ENCODE results near the gene PALMD. TPM values are rescaled to one million over a fixed set of nuclear protein-coding genes. Genes with fewer than 3 reads are reported as not detected.

The PALMD gene
- total RNA-seq, 1 donor from 2014 or later, result 123 TPM

DNA sequence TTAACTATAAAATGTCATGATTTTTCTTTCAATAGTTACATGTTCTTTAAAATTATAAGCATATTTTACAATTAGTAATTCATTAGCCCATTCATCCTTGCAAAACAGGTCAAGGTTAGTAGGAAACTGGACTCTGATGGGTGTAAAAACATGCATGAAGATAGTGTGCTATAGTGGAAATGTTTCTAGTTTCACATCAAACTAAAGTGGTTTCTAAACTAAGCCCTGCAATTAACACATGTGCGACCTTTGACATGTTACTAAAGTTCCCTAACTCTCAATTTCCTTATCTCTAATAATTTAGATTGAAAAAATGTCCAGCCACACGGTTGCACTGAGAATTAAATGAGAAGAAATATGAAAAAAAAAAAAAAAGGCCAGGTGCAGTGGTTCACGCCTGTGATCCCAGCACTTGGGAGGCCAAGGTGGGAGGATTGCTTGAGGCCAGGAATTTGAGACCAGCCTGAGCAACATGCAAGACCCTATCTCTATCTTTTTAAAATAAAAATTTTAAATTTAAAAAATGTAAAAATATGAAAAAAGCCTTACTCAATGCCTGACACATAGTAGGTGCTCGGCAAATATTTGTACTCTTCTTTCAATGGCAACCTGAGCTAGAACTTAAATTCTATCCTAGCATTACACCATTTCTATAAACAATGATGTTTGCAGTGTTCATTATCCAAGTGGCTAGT is 44.1 kb upstream of the PALMD start:
- TF ChIP-seq, protein P1, sequence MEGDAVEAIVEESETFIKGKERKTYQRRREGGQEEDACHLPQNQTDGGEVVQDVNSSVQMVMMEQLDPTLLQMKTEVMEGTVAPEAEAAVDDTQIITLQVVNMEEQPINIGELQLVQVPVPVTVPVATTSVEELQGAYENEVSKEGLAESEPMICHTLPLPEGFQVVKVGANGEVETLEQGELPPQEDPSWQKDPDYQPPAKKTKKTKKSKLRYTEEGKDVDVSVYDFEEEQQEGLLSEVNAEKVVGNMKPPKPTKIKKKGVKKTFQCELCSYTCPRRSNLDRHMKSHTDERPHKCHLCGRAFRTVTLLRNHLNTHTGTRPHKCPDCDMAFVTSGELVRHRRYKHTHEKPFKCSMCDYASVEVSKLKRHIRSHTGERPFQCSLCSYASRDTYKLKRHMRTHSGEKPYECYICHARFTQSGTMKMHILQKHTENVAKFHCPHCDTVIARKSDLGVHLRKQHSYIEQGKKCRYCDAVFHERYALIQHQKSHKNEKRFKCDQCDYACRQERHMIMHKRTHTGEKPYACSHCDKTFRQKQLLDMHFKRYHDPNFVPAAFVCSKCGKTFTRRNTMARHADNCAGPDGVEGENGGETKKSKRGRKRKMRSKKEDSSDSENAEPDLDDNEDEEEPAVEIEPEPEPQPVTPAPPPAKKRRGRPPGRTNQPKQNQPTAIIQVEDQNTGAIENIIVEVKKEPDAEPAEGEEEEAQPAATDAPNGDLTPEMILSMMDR (IDR thresholded peaks at IDR 0.05; ENCODE audit: borderline replicate concordance), result no peak
- H3K9me3 ChIP-seq (replicated peaks), result no peaks in the 10 kb centered on the region
- no peak overlapping the region for H3K4me3 ChIP-seq
- intact Hi-C loops (cut with micrococcal nuclease), result no loop called here
- H3K27me3 ChIP-seq (ENCODE audit: low read depth), result no peaks in the 10 kb centered on the region
- H3K4me1 ChIP-seq, result peaks cover 48% of the 10 kb centered on the region
- no peak for DNase-seq
- peak overlapping the region; percentile 69 for H3K27ac ChIP-seq (replicated peaks)
- H3K36me3 ChIP-seq, result no peaks in the 10 kb centered on the region

DNA sequence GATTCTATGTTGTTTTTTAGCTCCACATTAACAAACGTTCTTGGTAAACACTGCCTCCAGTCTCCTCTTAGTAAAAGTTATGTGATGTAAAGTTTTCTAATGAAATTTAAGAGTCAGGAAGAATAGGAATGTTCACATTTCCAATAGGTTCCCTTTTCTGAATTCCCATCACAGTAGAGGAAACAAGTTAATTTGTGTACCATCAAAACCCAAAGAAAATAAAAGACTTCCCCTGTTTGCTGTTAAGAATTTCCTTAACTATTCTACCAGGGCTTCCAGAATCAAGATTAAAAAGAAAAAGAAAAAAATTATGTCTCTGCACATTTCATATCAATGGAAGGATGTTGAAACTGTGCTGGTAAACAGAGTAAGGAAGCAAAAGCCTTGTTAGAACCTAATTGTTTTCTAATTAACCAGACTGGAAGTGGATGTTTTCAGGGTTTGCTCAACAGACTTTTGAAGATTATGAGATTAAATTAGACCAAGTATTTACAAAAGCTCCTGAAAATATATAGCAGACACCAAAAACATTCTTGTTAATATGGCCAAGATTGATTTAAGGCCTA is 43.4 kb upstream of the PALMD start:
- Histone ChIP-seq H3K4me1 (peaks cover 48% of the 10 kb centered on the region), H3K27me3 (ENCODE audit: low read depth) (no peaks in the 10 kb centered on the region), H3K36me3 (no peaks in the 10 kb centered on the region), H3K27ac (replicated peaks) (peak overlapping the region; percentile 69), H3K4me3 (no peak overlapping the region), H3K9me3 (replicated peaks) (peaks cover 1% of the 10 kb centered on the region)
- TF ChIP-seq, protein P1 (IDR thresholded peaks at IDR 0.05; ENCODE audit: borderline replicate concordance), result no peak
- no peak for DNase-seq
- intact Hi-C loops (cut with micrococcal nuclease), result no loop called here

DNA sequence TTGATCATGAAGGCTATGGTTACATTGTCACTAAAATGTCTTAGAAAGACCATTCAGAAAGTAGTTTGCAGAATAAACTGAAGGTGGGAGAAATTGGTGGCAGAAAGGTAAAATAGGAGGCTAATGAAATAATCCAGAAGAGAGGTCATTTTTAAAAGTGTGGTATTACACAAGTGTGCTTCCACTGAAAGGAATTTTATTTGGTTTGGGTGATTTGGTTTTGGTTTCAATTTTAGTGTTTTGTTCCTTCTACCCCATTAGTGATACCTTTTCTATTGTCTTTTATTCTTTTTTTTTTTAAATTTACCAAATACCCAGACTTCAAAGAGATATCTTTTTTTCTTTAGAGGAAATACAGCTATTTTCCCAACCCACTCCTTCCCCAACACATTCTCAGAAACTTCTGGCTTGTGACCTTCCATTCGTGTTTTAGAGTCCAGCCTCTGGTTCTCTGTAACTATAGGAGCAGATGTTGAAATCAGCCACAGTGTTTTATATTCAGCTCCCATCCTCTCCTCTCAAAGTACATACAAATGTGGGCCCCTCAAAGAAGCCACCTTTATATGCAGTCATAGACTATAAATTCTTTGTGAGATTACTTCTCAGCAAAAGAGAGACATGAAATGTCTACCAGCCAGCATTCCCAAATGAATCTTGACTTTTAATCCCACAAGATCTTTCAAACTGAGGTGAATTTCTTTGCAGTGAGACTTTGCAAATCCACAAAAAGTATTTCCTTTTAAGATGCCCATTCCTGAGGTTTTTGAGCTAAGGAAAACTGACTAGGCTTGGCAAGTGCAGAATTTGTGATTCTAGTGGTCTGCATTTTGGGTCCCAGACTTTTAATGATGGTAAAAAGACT is 42.0 kb upstream of the PALMD start:
- no peak for DNase-seq
- intact Hi-C loops (cut with micrococcal nuclease), result no loop called here
- Histone ChIP-seq H3K36me3 (no peaks in the 10 kb centered on the region), H3K27me3 (ENCODE audit: low read depth) (no peaks in the 10 kb centered on the region), H3K27ac (replicated peaks) (peak overlapping the region; percentile 69), H3K4me1 (peaks cover 39% of the 10 kb centered on the region), H3K4me3 (no peak overlapping the region), H3K9me3 (replicated peaks) (peaks cover 14% of the 10 kb centered on the region)
- TF ChIP-seq, protein P1 (IDR thresholded peaks at IDR 0.05; ENCODE audit: borderline replicate concordance), result no peak

DNA sequence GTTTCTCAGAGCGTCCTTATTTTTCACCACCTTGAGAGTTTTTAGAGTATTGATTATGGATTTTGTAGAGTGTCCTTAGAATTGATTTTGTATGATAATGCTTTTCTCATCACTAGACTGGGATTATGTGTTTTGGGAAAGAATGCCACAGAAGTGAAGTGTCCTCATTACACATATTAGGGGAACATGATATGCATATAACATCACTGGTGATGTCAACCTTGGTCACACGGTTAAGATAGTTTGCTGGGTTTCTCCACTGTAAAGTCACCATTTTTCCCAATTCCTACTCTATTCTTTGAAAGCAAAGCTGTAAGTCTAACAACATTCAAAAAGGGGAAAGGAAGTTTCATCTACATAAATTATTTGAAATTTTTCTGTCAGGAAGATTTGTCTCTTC is 39.6 kb upstream of the PALMD start:
- H3K9me3 ChIP-seq (replicated peaks), result peaks cover 14% of the 10 kb centered on the region
- H3K36me3 ChIP-seq, result no peaks in the 10 kb centered on the region
- TF ChIP-seq, protein P1 (IDR thresholded peaks at IDR 0.05; ENCODE audit: borderline replicate concordance), result no peak
- H3K27me3 ChIP-seq (ENCODE audit: low read depth), result no peaks in the 10 kb centered on the region
- no peak overlapping the region for H3K27ac ChIP-seq (replicated peaks)
- peaks cover 16% of the 10 kb centered on the region for H3K4me1 ChIP-seq
- intact Hi-C loops (cut with micrococcal nuclease), result no loop called here
- no peak overlapping the region for H3K4me3 ChIP-seq
- no peak for DNase-seq

DNA sequence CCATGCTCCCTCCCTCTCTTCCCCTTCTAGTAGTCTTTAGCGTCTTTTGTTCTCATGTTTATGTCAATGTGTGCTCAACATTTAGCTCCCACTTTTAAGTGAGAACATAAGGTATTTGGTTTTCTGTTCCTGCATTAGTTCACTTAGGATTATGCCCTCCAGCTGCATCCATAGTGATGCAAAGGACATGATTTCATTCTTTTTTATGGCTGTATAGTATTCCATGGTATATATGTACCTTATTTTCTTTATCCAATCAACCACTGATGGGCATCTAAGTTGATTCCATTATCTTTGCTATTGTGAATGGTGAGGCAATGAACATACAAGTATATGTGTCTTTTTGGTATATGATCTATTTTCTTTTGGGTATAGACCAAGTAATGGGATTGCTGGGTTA is 38.3 kb upstream of the PALMD start:
- intact Hi-C loops (cut with micrococcal nuclease), result no loop called here
- Histone ChIP-seq H3K9me3 (replicated peaks) (peaks cover 14% of the 10 kb centered on the region), H3K27ac (replicated peaks) (no peak overlapping the region), H3K27me3 (ENCODE audit: low read depth) (no peaks in the 10 kb centered on the region), H3K4me1 (peaks cover 6% of the 10 kb centered on the region), H3K4me3 (no peak overlapping the region), H3K36me3 (no peaks in the 10 kb centered on the region)
- TF ChIP-seq, protein P1 (IDR thresholded peaks at IDR 0.05; ENCODE audit: borderline replicate concordance), result no peak
- no peak for DNase-seq
